Measurements from ENCODE around the gene SLC6A12. TPM values are rescaled to one million over a fixed set of nuclear protein-coding genes. Genes with fewer than 3 reads are reported as not detected.

Gene SLC6A12
- total RNA-seq, 4 donors from 2014 or later: 0.57 TPM; not detected in 3

- WGBS, 2 donors: 87% methylated on average over 9 of the region's 9 CpGs
- DNase-seq: no peak
- no peaks in the 10 kb centered on the region for H3K36me3 ChIP-seq
Observed at GRCh38 chr12:241266-241665, 27.3 kb upstream of the SLC6A12 start.

GRCh38 chr12:240566-240965, 26.6 kb upstream of the SLC6A12 start:
- H3K9me3 ChIP-seq: peaks cover 0 to 17% (median 6%) of the 10 kb centered on the region in 3 donors
- peaks cover 0 to 28% (median 0%) of the 10 kb centered on the region in 4 donors for H3K27me3 ChIP-seq
- intact Hi-C loops (cut with DNase I): no loop called here
- no peaks in the 10 kb centered on the region for H3K4me1 ChIP-seq
- TF ChIP-seq POLR2A (IDR thresholded peaks at IDR 0.05) (no peak), CTCF (IDR thresholded peaks at IDR 0.05) (no peak)
- no peak overlapping the region for H3K27ac ChIP-seq
- DNase-seq: no peak
- no peak overlapping the region for H3K4me3 ChIP-seq
- H3K36me3 ChIP-seq: no peaks in the 10 kb centered on the region
- WGBS, 2 donors: 80 to 81% methylated on average over 9 of the region's 9 CpGs

More at GRCh38 chr12:241266-241665, 27.3 kb upstream of the SLC6A12 start:
- H3K9me3 ChIP-seq: peaks cover 0 to 10% (median 3%) of the 10 kb centered on the region in 3 donors
- H3K4me1 ChIP-seq: no peaks in the 10 kb centered on the region
- no peak overlapping the region for H3K4me3 ChIP-seq
- TF ChIP-seq CTCF (IDR thresholded peaks at IDR 0.05) (no peak), POLR2A (IDR thresholded peaks at IDR 0.05) (no peak)
- H3K27me3 ChIP-seq: peaks cover 0 to 28% (median 0%) of the 10 kb centered on the region in 4 donors
- intact Hi-C loops (cut with DNase I): no loop called here
- no peak overlapping the region for H3K27ac ChIP-seq

- no peaks in the 10 kb centered on the region for H3K36me3 ChIP-seq
- H3K9me3 ChIP-seq: peaks cover 0 to 27% (median 6%) of the 10 kb centered on the region in 3 donors
- no peaks in the 10 kb centered on the region for H3K4me1 ChIP-seq
- no peak overlapping the region for H3K4me3 ChIP-seq
- H3K27me3 ChIP-seq: peaks cover 0 to 28% (median 0%) of the 10 kb centered on the region in 4 donors
- WGBS, 2 donors: 68 to 69% methylated on average over 18 to 19 of the region's 19 CpGs
- no peak overlapping the region for H3K27ac ChIP-seq
- no peak for TF ChIP-seq POLR2A (IDR thresholded peaks at IDR 0.05)
- no peak for TF ChIP-seq CTCF (IDR thresholded peaks at IDR 0.05)
- DNase-seq: no peak
- intact Hi-C loops (cut with DNase I): no loop called here
Observed at GRCh38 chr12:238736-239398, 24.9 kb upstream of the SLC6A12 start.

- TF ChIP-seq POLR2A (IDR thresholded peaks at IDR 0.05) (no peak), CTCF (IDR thresholded peaks at IDR 0.05) (no peak)
- no peaks in the 10 kb centered on the region for H3K36me3 ChIP-seq
- H3K9me3 ChIP-seq: peaks cover 0 to 27% (median 6%) of the 10 kb centered on the region in 3 donors
- H3K4me3 ChIP-seq: no peak overlapping the region
- H3K4me1 ChIP-seq: no peaks in the 10 kb centered on the region
- intact Hi-C loops (cut with DNase I): no loop called here
- H3K27ac ChIP-seq: no peak overlapping the region
- no peak for DNase-seq
- 73 to 90% methylated on average over 9 of the region's 9 CpGs for WGBS, 2 donors
- H3K27me3 ChIP-seq: peaks cover 0 to 28% (median 0%) of the 10 kb centered on the region in 4 donors
Observed at GRCh38 chr12:238116-238515, 24.2 kb upstream of the SLC6A12 start.

- no peak for DNase-seq
- H3K4me1 ChIP-seq: no peaks in the 10 kb centered on the region
- H3K9me3 ChIP-seq: peaks cover 0 to 27% (median 6%) of the 10 kb centered on the region in 3 donors
- H3K27ac ChIP-seq: no peak overlapping the region
- 88 to 92% methylated on average over 8 to 9 of the region's 13 CpGs for WGBS, 2 donors
- peaks cover 0 to 27% (median 0%) of the 10 kb centered on the region in 4 donors for H3K27me3 ChIP-seq
- no peak overlapping the region for H3K4me3 ChIP-seq
- TF ChIP-seq CTCF (IDR thresholded peaks at IDR 0.05) (no peak), POLR2A (IDR thresholded peaks at IDR 0.05) (no peak)
- intact Hi-C loops (cut with DNase I): no loop called here
- H3K36me3 ChIP-seq: no peaks in the 10 kb centered on the region
Observed at GRCh38 chr12:237026-237815, 23.3 kb upstream of the SLC6A12 start.
